GM19193 (cell line): ENCODE results near the gene MYO1E.

Source experiments
- POLR2A ChIP-seq: IDR thresholded peaks from 4 replicates; pipeline ENCODE4 v1.6.1; 2011; ENCODE audit not compliant: insufficient read depth, insufficient read length; ENCODE audit errors: extremely low read depth

MYO1E gene

DNA sequence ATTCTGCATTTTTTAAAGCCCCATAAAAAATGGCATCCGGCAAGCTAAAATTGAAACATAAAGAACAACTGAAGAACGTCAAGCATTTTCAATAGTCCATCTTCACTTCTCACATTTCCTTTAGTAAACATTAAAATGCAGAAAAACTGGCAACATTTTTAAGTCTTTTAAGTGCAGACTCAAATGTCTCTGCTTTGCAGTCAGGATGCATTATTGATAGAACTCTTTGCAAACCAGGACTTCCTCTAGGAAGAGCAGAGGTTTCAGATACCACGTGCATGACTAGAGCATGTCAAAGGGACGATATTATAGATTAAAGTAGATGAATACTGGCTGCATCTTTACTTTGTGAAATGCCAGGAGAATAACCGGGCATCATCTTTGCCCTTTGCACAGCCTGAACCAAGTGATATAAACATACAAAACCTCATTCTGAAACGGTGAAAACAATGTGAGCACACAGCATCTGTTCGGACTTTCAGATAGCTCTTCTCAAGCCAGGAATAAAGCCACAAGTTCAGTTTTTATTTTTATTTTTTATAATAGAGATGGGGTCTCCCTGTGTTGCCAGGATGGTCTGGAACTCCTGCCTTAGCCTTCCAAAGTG lies 101.0 kb downstream of the MYO1E start:
- no peak for TF ChIP-seq POLR2A

- no peak for TF ChIP-seq POLR2A
Measured at GRCh38 chr15:59268852-59269407, 103.7 kb downstream of the MYO1E start.

- TF ChIP-seq POLR2A = no peak
Measured at GRCh38 chr15:59268168-59268851, 104.4 kb downstream of the MYO1E start.

GRCh38 chr15:59266028-59266427 lies 106.6 kb downstream of the MYO1E start:
- no peak for TF ChIP-seq POLR2A

- TF ChIP-seq POLR2A = no peak
Measured at GRCh38 chr15:59262316-59262715, 110.4 kb downstream of the MYO1E start.

DNA sequence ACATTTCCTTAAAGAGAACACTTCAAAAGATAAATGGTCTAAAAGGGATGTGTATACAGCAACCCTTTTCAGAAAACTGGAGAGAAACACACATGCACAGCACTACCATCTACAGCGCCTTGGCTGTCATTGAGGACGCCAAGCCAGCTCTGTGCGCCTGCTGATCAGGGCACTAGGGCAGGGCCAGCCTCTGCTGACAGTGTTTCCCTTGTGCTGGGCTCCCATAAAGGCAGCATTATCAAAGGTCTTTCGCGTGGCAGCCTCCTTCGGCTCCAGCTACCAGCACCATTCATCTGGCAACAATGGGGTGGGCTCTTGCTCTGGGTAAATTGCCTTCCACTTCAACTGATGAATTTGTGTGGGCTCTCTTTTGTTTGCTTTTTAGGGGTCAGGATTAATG lies 112.6 kb downstream of the MYO1E start:
- no peak for TF ChIP-seq POLR2A

- TF ChIP-seq POLR2A = no peak
Measured at GRCh38 chr15:59259137-59259943, 113.3 kb downstream of the MYO1E start.

DNA sequence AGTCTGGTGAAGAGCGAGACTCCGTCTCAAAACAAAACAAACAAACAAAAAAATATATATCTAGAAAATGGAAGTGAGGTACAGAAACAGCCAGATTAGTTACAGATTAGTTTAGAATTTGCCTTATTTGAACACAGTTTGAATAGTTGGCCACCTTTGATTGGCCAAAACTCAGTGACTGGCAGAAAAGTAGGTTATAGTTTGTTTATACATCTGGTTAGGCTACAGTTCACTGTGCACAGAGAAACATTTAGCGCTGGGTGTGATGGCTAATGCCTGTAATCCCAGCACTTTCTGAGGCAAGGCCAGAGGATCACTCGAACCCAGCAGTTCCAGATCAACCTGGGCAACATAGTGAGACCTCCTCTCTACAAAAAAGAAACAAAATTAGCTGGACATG lies 114.4 kb downstream of the MYO1E start:
- TF ChIP-seq POLR2A = no peak

DNA sequence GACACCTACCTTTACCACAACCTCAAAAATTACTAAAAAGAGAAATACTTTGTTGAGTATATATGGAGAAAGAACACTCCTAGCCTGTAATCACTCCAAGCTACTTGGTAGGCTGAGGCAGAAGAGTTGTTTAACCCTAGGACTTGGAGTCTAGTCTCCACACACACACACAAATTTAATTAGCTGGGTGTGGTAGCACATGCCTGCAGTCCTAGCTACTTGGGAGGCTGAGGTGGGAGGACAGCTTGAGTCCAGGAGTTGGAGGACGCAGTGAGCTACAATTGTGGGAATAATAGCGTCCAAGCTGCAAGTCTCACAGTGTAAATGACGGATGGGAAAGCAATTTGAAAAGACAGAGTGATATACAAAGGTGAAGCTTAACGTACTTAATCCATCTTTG lies 115.5 kb downstream of the MYO1E start:
- no peak for TF ChIP-seq POLR2A

GRCh38 chr15:59256482-59256881 lies 116.2 kb downstream of the MYO1E start:
- TF ChIP-seq POLR2A = no peak

DNA sequence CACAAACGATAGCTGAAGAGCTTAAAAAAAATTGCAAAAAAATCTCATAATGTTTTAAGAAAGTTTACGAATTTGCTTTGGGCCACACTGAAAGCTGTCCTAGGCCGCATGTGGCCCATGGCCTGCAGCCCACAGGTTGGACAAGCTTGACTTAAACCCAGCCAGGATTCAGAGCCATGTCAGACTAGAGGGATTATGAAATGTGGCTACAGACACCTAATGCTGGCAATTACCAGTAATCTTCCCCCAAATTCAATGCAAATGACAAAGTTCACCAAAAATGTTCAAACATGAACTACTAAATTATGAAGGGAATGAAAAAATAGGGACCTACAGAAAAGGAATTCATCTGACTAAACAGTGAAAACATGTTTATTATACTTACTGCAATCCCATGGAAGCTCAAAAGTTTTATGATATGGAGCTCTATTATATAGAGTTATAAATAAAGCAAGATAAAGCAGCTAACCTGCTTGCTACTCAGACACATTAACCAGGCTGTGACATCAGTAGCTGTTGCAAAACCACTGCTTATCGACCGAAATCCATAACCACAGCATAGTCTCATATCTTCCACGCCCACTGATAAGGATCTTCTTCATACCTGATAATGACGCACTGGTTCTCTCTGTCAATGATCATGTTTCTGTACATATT lies 116.9 kb downstream of the MYO1E start:
- TF ChIP-seq POLR2A = no peak

DNA sequence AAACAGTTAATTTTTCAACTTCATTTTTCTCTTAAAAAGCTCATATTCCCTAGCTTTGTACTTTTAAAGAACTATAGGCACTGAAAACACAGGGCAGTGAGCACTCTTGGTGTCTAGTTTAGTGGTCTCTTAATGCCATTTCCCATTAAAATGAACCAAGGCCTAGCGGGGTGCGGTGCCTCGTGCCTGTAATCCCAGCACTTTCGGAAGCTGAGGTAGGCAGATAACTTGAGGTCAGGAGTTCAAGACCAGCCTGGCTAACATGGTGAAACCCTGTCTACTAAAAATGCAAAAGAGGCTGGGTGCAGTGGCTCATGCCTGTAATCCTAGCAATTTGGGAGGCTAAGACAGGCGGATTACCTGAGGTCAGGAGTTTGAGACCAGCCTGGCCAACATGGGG lies 120.5 kb downstream of the MYO1E start:
- no peak for TF ChIP-seq POLR2A

DNA sequence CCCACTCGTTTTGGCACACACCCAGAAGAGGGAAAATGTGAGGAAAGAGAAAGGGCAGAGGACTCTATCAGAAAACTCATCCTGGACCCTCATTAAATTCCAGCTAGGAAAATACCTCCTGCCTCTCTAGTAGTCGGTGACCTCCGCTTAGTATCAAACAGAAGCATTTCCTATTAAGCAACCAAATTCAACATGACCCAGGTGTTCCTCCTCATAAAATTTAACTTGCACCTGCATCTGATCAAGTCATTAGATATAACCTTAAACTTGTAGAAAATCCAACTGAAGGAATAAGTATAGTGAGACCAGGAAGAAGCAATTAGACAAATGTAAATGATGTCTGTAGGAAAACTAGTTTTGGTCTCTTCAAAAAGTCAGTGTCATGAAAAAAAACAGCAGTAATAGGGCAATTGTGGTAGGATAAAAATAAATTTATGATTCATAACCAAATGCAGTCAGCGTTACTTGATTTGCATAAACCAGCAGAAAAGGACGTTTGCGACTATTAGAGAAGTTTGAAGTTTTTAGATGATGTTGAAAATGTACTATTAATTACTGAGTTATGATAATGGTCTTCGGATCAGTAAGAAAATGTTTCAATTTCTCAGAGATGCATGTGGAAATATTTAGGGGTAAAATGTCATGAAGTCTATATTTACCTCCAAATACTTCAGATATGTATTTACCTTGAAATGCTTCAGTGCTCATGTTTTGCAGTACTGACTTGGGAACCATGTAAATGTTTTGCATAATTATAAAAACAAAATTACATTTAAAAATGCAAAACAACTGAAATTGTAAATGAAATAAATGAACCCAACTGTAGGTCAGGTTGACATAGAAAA lies 121.4 kb downstream of the MYO1E start:
- TF ChIP-seq POLR2A = no peak

- no peak for TF ChIP-seq POLR2A
Measured at GRCh38 chr15:59250249-59250648, 122.4 kb downstream of the MYO1E start.
